H1 (cell line): ENCODE measurements around the gene GHRL. TPM values are rescaled to one million over a fixed set of nuclear protein-coding genes. Genes with fewer than 3 reads are reported as not detected.

Experiments
- HDAC6 ChIP-seq: IDR thresholded peaks from one replicate; pipeline ENCODE4 v1.7.1; 2012; ENCODE audit warnings: low read depth, mild to moderate bottlenecking, inconsistent platforms, low read length, moderate library complexity
- KDM5A ChIP-seq: fragments of 200-600 bp; IDR thresholded peaks from 2 replicates; pipeline ENCODE4 v1.7.1; 2012; ENCODE audit warnings: mild to moderate bottlenecking, low read length, inconsistent platforms, mixed read lengths
- polyA plus RNA-seq, 7 experiments: library from polyadenylated mRNA; depleted of rRNA in 3 of 7; stranded (reverse) in 5 of 7; unstranded in 2 of 7; fragments of >200 nt in 5 of 7; fragments of 200-250 nt in 2 of 7; gene quantifications; 1 replicate in 5 of 7; 2 replicates in 1 of 7; 4 replicates in 1 of 7; pipeline versions ENCODE4 v1.2.1 to v1.2.3, GENCODE V29; 2011 to 2013; ENCODE audit warnings: missing spikeins in 2 of 7, mixed read lengths in 2 of 7
- total RNA-seq: library from RNA; stranded (reverse); fragmentation: NEBNext Ultra II Directional; extraction: Animal tissue kit (Norgen Biotek cat#: 25700); gene quantifications from 2 replicates; pipeline ENCODE4 v1.2.1, GENCODE V29; 2021

The GHRL gene
- total and polyA plus RNA-seq, 2 of the 8 experiments (the other 6 are each of a cell fraction or from before 2014, with no cell fraction given), result 0.32 to 0.35 TPM

GRCh38 chr3:10329495-10330015 lies 36.8 kb upstream of the GHRL start (continued):
- TF ChIP-seq HDAC6 (no peak), KDM5A (no peak)
